GM12878 (cell line): Measurements from ENCODE around the gene BAZ1B. TPM values are rescaled to one million over a fixed set of nuclear protein-coding genes. Genes with fewer than 3 reads are reported as not detected.

ENCODE experiments used
- ATAC-seq: fragments of 200-7000 bp; cut with Tn5 transposase; 3 replicates; pipeline ENCODE4 v1.9.1; 2020; ENCODE audit warnings: mild to moderate bottlenecking, moderate library complexity
- BruUV-seq: library from RNA; stranded (reverse); fragments of 400-500 nt; replicated peaks from 2 replicates; lab custom pipeline; 2021; lab: Mats Ljungman, UMichigan
- CTCF ChIA-PET: fragments of 300-600 bp; sonication (Branson Sonifier 250); formaldehyde crosslinking; extraction: SDS; loops from one replicate; lab custom pipeline; 2021; ENCODE audit warnings: inconsistent platforms; lab: Yijun Ruan, JAX
- POLR2A ChIA-PET: fragments of 350-600 bp; formaldehyde crosslinking; extraction: SDS; loops from one replicate; lab custom pipeline; 2021; ENCODE audit warnings: inconsistent platforms; lab: Charles Lee
- RAD21 ChIA-PET: fragments of 300-600 bp; sonication (Branson Sonifier 250); formaldehyde crosslinking; loops from one replicate; lab custom pipeline; 2023; ENCODE audit warnings: antibody characterized with exemption; ENCODE audit not compliant: unreplicated experiment; lab: Charles Lee
- SMC1A ChIA-PET: fragments of 300-600 bp; sonication (Branson Sonifier 250); formaldehyde crosslinking; loops from one replicate; lab custom pipeline; 2023; ENCODE audit not compliant: unreplicated experiment, uncharacterized antibody; lab: Charles Lee
- DNase-seq: peaks from one replicate; pipeline ENCODE4 v3.0.0-alpha.2; 2011; ENCODE audit warnings: low read depth, low spot score
- FAIRE-seq: peaks from 3 replicates; lab custom pipeline; 2011; peaks lifted over from hg19 to GRCh38; lab: Jason Lieb, UNC
- H2AFZ ChIP-seq: 2 replicates; pipeline ENCODE4 v1.6.0; 2011; ENCODE audit warnings: low read depth, low read length, control low read depth; ENCODE audit not compliant: control insufficient read depth
- H3K27ac ChIP-seq: 2 replicates; pipeline ENCODE4 v1.5.1; 2011; ENCODE audit warnings: control low read depth; ENCODE audit not compliant: control insufficient read depth, insufficient read depth
- H3K27me3 ChIP-seq, 2 experiments: replicated peaks in 1 of 2; 2 replicates each; pipeline versions ENCODE4 v1.6.0 to v1.6.1; 2011; ENCODE audit warnings: low read length in 1 of 2; ENCODE audit not compliant: control insufficient read depth in 2 of 2, insufficient read depth in 2 of 2
- H3K36me3 ChIP-seq, 2 experiments: 2 replicates each; pipeline ENCODE4 v1.5.1; 2011; ENCODE audit warnings: low read length in 1 of 2; ENCODE audit not compliant: control insufficient read depth in 2 of 2, insufficient read depth in 2 of 2
- H3K4me1 ChIP-seq: 2 replicates; pipeline ENCODE4 v1.6.1; 2011; ENCODE audit warnings: mild to moderate bottlenecking, low read length, moderate library complexity, mixed read lengths; ENCODE audit not compliant: control insufficient read depth, insufficient read depth
- H3K4me2 ChIP-seq: 2 replicates; pipeline ENCODE4 v1.6.0; 2011; ENCODE audit warnings: control low read depth; ENCODE audit not compliant: control insufficient read depth, insufficient read depth
- H3K4me3 ChIP-seq: fragments of 200-600 bp; sonication (generic); 2 replicates; pipeline ENCODE4 v1.5.1; 2016
- H3K79me2 ChIP-seq: 2 replicates; pipeline ENCODE4 v1.6.0; 2011; ENCODE audit warnings: low read length; ENCODE audit not compliant: control insufficient read depth, insufficient read depth
- H3K9ac ChIP-seq: 2 replicates; pipeline ENCODE4 v1.8.0; 2011; ENCODE audit warnings: low read length, control low read depth, mixed read lengths; ENCODE audit not compliant: control insufficient read depth, insufficient read depth
- H3K9me3 ChIP-seq: replicated peaks from 3 replicates; pipeline ENCODE4 v1.5.1; 2011; ENCODE audit warnings: mild to moderate bottlenecking, low read length; ENCODE audit not compliant: control insufficient read depth, insufficient read depth
- H4K20me1 ChIP-seq: 2 replicates; pipeline ENCODE4 v1.6.0; 2011; ENCODE audit not compliant: control insufficient read depth, insufficient read depth
- BCL11A ChIP-seq: IDR thresholded peaks from 2 replicates; pipeline ENCODE4 v1.6.1; 2011; ENCODE audit warnings: low read depth, low read length
- BHLHE40 ChIP-seq, 2 experiments: fragments of 450-650 bp in 1 of 2; IDR thresholded peaks; 2 replicates each; pipeline ENCODE4 v1.6.1; 2011 to 2017; ENCODE audit warnings: low read depth in 2 of 2, borderline replicate concordance in 1 of 2, improper control_type of control experiment in 1 of 2, low read length in 1 of 2, mild to moderate bottlenecking in 1 of 2
- CBX5 ChIP-seq: sonication (generic); IDR thresholded peaks from 2 replicates; pipeline ENCODE4 v1.6.1; 2016; ENCODE audit warnings: low read depth, moderate library complexity, mild to moderate bottlenecking, inconsistent platforms
- CREB1 ChIP-seq: IDR thresholded peaks from 2 replicates; pipeline ENCODE4 v1.6.1; 2012; ENCODE audit warnings: low read depth, mild to moderate bottlenecking, inconsistent platforms
- NFXL1 ChIP-seq: fragments of 450-650 bp; IDR thresholded peaks from 2 replicates; pipeline ENCODE4 v1.6.1; 2017; ENCODE audit warnings: antibody characterized with exemption, mild to moderate bottlenecking, borderline replicate concordance
- NFYA ChIP-seq: IDR thresholded peaks from 2 replicates; pipeline ENCODE4 v1.6.1; 2011; ENCODE audit warnings: low read depth, mild to moderate bottlenecking, low read length, improper control_type of control experiment, borderline replicate concordance
- PAX8 ChIP-seq: fragments of 450-650 bp; IDR thresholded peaks from 2 replicates; pipeline ENCODE4 v1.6.1; 2017; ENCODE audit warnings: mild to moderate bottlenecking, moderate library complexity
- SREBF2 ChIP-seq: IDR thresholded peaks from 2 replicates; pipeline ENCODE4 v1.6.1; 2012; ENCODE audit warnings: mild to moderate bottlenecking, low read length
- ZBED1 ChIP-seq: IDR thresholded peaks from 2 replicates; pipeline ENCODE4 v1.6.1; 2016; ENCODE audit warnings: borderline replicate concordance
- ZNF274 ChIP-seq: IDR thresholded peaks from one replicate; pipeline ENCODE4 v1.8.0; 2011; ENCODE audit not compliant: insufficient read length, insufficient read depth
- WGBS: methylation state at CpG from one replicate; pipeline ENCODE4 v1.1.6; 2016; ENCODE audit warnings: low lambda C conversion rate; ENCODE audit not compliant: insufficient replicate concordance, insufficient coverage; ENCODE audit errors: missing lambda C conversion rate; 5-methylcytosine and 5-hydroxymethylcytosine counted together
- in situ Hi-C: fragments of 300-500 bp; cut with MboI; formaldehyde crosslinking; loops from 9 replicates; pipeline ENCODE4 v1.14.3; 2018; ENCODE audit warnings: mixed read lengths
- intact Hi-C: fragments of 100-400 bp; cut with micrococcal nuclease; formaldehyde crosslinking; loops from one replicate; pipeline ENCODE4 v1.14.2; 2022; ENCODE audit not compliant: unreplicated experiment
- polyA plus RNA-seq, 11 experiments: library from polyadenylated mRNA; depleted of rRNA in 4 of 11; unstranded in 6 of 11; stranded (reverse) in 5 of 11; fragments of >200 nt; fragmentation: Nextera tagmentation in 4 of 11; fragmentation: Illumina TruSeq in 1 of 11; extraction: Ambion mirVana in 4 of 11; extraction: Trizol in 1 of 11; gene quantifications; 1 replicate in 1 of 11; 2 replicates in 10 of 11; pipeline versions ENCODE4 v1.2.1 to v1.2.3, GENCODE V29; 2011 to 2016; ENCODE audit warnings: inconsistent platforms in 2 of 11, missing spikeins in 2 of 11, low read depth in 1 of 11
- total RNA-seq, 4 experiments: library from RNA; depleted of rRNA in 3 of 4; stranded (reverse); fragments of >200 nt in 3 of 4; fragmentation: Illumina TruSeq in 1 of 4; extraction: Trizol in 1 of 4; gene quantifications; 2 replicates each; pipeline versions ENCODE4 v1.2.1 to v1.2.3, GENCODE V29; 2013 to 2021
- TF ChIP-seq, protein P1 (sequence below): IDR thresholded peaks from 2 replicates; pipeline ENCODE4 v1.6.1; 2011; ENCODE audit warnings: low read depth, low read length, improper control_type of control experiment, borderline replicate concordance
- TF ChIP-seq, protein P2 (sequence below): fragments of 450-650 bp; IDR thresholded peaks from 2 replicates; pipeline ENCODE4 v1.6.1; 2017; ENCODE audit warnings: low read depth, mild to moderate bottlenecking, moderate library complexity

The BAZ1B gene
- total and polyA plus RNA-seq, 10 of the 15 experiments (the other 5 are each of a cell fraction or from before 2014, with no cell fraction given) = 14.0 to 77.4 (median 36.2) TPM

DNA sequence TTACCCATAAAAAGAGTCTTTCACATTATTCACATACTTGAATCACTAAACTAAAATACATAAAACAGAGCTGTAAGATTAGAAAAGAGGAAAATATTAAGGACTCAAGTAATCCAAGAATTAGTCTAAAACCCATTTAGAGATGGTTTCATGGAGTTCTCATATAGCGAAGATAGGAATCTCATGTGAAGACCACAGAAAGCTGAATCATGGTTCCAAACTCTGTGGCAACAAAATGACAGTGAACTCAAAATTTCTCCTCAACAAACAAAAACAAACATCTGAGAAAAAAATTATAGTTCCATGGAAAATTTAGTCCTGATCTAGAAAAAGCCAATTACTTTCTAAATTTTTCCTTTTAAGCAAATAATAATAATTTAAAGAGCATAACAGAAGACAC, 34.6 kb downstream of the BAZ1B start:
- Histone ChIP-seq H3K9ac (no peak overlapping the region), H2AFZ (no peak overlapping the region), H3K9me3 (no peaks in the 10 kb centered on the region), H3K4me2 (no peak overlapping the region), H3K79me2 (peaks cover 2% of the 10 kb centered on the region; the same call in 1 of the 2 replicates), H3K36me3 (peaks cover 9 to 31% of the 10 kb centered on the region in 2 experiments), H3K4me1 (no peaks in the 10 kb centered on the region), H3K27me3 (no peaks in the 10 kb centered on the region), H3K27ac (no peak overlapping the region), H4K20me1 (no peaks in the 10 kb centered on the region), H3K4me3 (no peak overlapping the region)
- CTCF ChIA-PET = interaction anchor here (1.2 kb wide), 1 partner anchor 25 kb away, joined by 4 read pairs; no protein-coding TSS in a partner anchor
- POLR2A ChIA-PET = interaction anchor here (0.9 kb wide), 1 partner anchor 10 kb away, joined by 5 read pairs; no protein-coding TSS in a partner anchor
- no TSS peak for BruUV-seq
- no peak for FAIRE-seq
- no peak for ATAC-seq
- intact Hi-C loops = no loop called here
- SMC1A ChIA-PET = interaction anchor here (1.3 kb wide), 1 partner anchor 20 kb away, joined by 3 read pairs; no protein-coding TSS in a partner anchor
- in situ Hi-C loops = no loop called here
- RAD21 ChIA-PET = no interaction called here
- no peak for DNase-seq
- WGBS = 92% methylated on average over 1 of the region's 1 CpG
- TF ChIP-seq, protein P1, sequence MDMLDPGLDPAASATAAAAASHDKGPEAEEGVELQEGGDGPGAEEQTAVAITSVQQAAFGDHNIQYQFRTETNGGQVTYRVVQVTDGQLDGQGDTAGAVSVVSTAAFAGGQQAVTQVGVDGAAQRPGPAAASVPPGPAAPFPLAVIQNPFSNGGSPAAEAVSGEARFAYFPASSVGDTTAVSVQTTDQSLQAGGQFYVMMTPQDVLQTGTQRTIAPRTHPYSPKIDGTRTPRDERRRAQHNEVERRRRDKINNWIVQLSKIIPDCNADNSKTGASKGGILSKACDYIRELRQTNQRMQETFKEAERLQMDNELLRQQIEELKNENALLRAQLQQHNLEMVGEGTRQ = no peak
- TF ChIP-seq, protein P2, sequence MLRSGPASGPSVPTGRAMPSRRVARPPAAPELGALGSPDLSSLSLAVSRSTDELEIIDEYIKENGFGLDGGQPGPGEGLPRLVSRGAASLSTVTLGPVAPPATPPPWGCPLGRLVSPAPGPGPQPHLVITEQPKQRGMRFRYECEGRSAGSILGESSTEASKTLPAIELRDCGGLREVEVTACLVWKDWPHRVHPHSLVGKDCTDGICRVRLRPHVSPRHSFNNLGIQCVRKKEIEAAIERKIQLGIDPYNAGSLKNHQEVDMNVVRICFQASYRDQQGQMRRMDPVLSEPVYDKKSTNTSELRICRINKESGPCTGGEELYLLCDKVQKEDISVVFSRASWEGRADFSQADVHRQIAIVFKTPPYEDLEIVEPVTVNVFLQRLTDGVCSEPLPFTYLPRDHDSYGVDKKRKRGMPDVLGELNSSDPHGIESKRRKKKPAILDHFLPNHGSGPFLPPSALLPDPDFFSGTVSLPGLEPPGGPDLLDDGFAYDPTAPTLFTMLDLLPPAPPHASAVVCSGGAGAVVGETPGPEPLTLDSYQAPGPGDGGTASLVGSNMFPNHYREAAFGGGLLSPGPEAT = no peak
- TF ChIP-seq PAX8 = no peak
- no peak for TF ChIP-seq BHLHE40 (IDR thresholded peaks at IDR 0.05; ENCODE audit: borderline replicate concordance in 1 of 2, low read depth in 2 of 2, low read length in 1 of 2)
- no peak for TF ChIP-seq ZNF274
- TF ChIP-seq NFYA = no peak
- TF ChIP-seq NFXL1 = no peak
- TF ChIP-seq BCL11A = no peak
- no peak for TF ChIP-seq CBX5
- no peak for TF ChIP-seq SREBF2
- TF ChIP-seq ZBED1 = no peak
- no peak for TF ChIP-seq CREB1
